Measurements from ENCODE around the gene ACE.

- no peak for TF ChIP-seq POLR2AphosphoS5 (IDR thresholded peaks at IDR 0.05; ENCODE audit: low read depth, low read length)
- TF ChIP-seq POLR2A (IDR thresholded peaks at IDR 0.05; ENCODE audit: low read depth, low read length): no peak
- no peak for TF ChIP-seq TAF1 (IDR thresholded peaks at IDR 0.05; ENCODE audit: borderline replicate concordance, low read depth, low read length)
Observed at GRCh38 chr17:63537001-63537400, 60.1 kb downstream of the ACE start.
